ENCODE measurements around the gene FAM149B1.

Gene FAM149B1

DNA sequence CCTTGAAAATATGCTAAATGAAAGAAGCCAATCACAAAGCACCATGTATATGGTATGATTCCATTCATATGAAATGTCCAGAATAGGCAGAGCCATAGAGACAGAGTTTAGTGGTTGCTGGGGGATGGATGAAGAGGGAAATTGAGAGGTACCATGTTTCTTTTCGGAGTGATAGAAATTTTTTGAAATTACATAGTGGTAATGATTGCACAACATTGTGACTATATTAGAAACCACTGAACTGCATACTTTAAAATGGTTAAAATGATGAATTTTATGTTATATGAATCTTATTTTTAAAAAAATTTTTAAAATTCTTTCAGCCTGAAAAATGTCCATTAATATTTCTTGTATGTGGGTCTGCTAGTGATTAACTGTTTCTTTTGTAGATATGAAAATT lies 53.1 kb downstream of the FAM149B1 start:
- Mint-ChIP-seq H3K36me3 (ENCODE audit: insufficient read depth) (peaks cover 7% of the 10 kb centered on the region), H3K4me3 (no peak overlapping the region), H3K4me1 (no peaks in the 10 kb centered on the region), H3K27ac (ENCODE audit: low read depth) (no peak overlapping the region), H3K9me3 (no peaks in the 10 kb centered on the region), H3K27me3 (no peaks in the 10 kb centered on the region)
- DNase-seq (ENCODE audit: low spot score in 2 of 2) (no peak), ATAC-seq (replicated peaks; ENCODE audit: extremely low read depth, poor library complexity, severe bottlenecking) (no peak)

DNA sequence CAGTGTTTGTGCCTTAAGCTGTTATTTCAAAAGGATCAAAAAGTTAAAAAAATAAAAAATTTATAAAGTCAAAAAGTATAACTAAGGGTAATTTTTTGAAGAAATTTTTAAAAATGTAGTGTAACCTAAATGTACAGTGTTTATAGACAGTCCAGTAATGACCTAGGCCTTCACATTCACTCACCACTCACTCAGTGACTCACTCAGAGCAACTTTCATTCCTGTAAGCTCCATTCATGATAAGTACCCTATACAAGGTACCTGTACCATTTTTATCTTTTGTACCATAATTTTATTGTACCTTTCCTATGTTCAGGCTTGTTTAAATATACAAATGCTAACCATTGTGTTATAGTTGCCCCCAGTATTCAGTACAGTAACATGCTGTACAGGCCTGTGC lies 57.6 kb downstream of the FAM149B1 start:
- ATAC-seq (replicated peaks; ENCODE audit: extremely low read depth, poor library complexity, severe bottlenecking) = no peak
- no peaks in the 10 kb centered on the region for H3K27me3 Mint-ChIP-seq
- H3K4me1 Mint-ChIP-seq = no peaks in the 10 kb centered on the region
- H3K4me3 Mint-ChIP-seq = no peak overlapping the region
- peaks cover 2% of the 10 kb centered on the region for H3K36me3 Mint-ChIP-seq (ENCODE audit: insufficient read depth)
- no peak for DNase-seq (ENCODE audit: low spot score in 2 of 2)
- no peaks in the 10 kb centered on the region for H3K9me3 Mint-ChIP-seq
- no peak overlapping the region for H3K27ac Mint-ChIP-seq (ENCODE audit: low read depth)

DNA sequence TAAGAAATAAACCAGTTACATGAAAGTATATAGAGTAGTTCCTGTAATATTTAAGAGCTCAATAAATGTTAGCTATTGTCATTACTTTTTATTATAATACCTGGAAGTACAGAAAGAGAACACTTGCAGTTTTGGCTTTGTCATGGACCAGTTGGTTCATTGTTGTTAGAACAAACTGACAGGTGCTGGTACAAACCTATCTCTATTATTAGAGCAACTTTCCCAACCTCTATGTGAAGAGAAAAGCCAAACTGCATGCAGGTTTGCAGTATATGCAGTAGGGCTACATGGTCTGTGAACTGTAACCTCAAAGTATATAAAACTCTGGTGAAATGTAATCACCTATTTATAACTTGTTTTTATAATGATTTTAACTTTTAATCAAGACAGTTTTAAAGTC lies 58.7 kb downstream of the FAM149B1 start:
- H3K27me3 Mint-ChIP-seq = no peaks in the 10 kb centered on the region
- ATAC-seq (replicated peaks; ENCODE audit: extremely low read depth, poor library complexity, severe bottlenecking) (no peak), DNase-seq (ENCODE audit: low spot score in 2 of 2) (no peak)
- H3K36me3 Mint-ChIP-seq (ENCODE audit: insufficient read depth) = peaks cover 2% of the 10 kb centered on the region
- no peaks in the 10 kb centered on the region for H3K9me3 Mint-ChIP-seq
- H3K4me3 Mint-ChIP-seq = no peak overlapping the region
- no peak overlapping the region for H3K27ac Mint-ChIP-seq (ENCODE audit: low read depth)
- no peaks in the 10 kb centered on the region for H3K4me1 Mint-ChIP-seq

DNA sequence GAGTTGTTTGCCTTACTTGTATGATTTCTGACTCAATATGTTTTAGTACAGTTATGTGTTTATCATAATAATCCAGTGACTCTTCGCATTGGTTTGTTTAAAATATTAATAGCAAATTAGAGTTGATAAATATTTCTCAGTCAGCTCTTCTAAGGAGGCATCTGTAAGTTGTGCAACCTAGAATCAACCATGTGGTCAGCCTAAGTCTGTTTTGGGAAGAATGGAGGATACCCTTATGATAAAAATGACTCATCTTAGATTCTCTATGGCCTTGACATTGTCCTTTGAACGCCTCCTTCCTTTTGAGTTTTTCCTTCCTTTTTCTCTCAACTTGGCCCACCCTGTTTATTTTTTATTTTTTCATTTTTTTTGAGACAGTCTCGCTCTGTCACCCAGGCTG lies 60.3 kb downstream of the FAM149B1 start:
- no peak for ATAC-seq (replicated peaks; ENCODE audit: extremely low read depth, poor library complexity, severe bottlenecking)
- no peak for DNase-seq (ENCODE audit: low spot score in 2 of 2)
- H3K4me1 Mint-ChIP-seq = no peaks in the 10 kb centered on the region
- no peaks in the 10 kb centered on the region for H3K9me3 Mint-ChIP-seq
- no peaks in the 10 kb centered on the region for H3K27me3 Mint-ChIP-seq
- H3K36me3 Mint-ChIP-seq (ENCODE audit: insufficient read depth) = peaks cover 5% of the 10 kb centered on the region
- no peak overlapping the region for H3K27ac Mint-ChIP-seq (ENCODE audit: low read depth)
- H3K4me3 Mint-ChIP-seq = no peak overlapping the region

DNA sequence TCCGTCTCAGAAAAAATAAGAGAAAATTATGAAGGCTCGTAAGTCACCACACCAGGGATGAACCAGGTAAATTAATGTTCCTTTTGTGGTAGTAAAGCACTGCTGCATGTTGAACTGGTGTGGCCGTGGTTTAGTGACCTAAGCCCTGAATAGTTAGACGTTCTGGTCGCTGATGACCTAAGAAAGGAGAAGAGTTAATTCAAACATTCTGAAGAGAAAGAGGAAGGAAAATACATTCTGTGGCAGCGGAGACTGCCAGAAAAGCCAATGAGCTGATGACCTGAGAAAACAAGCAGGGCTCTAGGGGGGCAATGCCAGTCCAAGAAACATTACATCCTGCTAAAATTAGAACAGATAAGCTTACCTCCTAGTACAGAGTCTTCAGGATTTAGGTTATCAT lies 61.6 kb downstream of the FAM149B1 start:
- peaks cover 7% of the 10 kb centered on the region for H3K36me3 Mint-ChIP-seq (ENCODE audit: insufficient read depth)
- H3K4me3 Mint-ChIP-seq = no peak overlapping the region
- H3K4me1 Mint-ChIP-seq = no peaks in the 10 kb centered on the region
- DNase-seq (ENCODE audit: low spot score in 2 of 2) (no peak), ATAC-seq (replicated peaks; ENCODE audit: extremely low read depth, poor library complexity, severe bottlenecking) (no peak)
- H3K27ac Mint-ChIP-seq (ENCODE audit: low read depth) = peak overlapping the region; percentile 14
- H3K9me3 Mint-ChIP-seq = no peaks in the 10 kb centered on the region
- no peaks in the 10 kb centered on the region for H3K27me3 Mint-ChIP-seq

DNA sequence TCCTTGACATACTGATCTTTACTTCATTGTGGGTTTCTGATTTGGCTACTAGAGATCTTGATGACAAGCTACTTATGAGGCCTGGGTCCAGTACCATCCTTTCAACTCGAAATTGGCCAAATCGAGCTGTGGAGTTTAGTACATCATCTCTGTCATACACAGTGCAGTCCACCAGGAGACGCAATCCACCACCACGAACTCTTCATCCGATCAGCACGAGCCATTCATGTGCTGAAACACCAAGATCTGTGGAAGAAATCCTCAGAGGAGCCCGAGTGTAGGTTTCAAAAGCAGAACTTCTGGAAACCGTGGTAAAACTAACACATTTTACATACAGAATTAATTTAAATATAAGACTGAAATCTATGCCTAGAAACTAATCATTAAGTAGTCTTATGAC lies 65.0 kb downstream of the FAM149B1 start:
- no peak overlapping the region for H3K27ac Mint-ChIP-seq (ENCODE audit: low read depth)
- H3K27me3 Mint-ChIP-seq = no peaks in the 10 kb centered on the region
- DNase-seq (ENCODE audit: low spot score in 2 of 2) = no peak
- H3K9me3 Mint-ChIP-seq = no peaks in the 10 kb centered on the region
- H3K4me3 Mint-ChIP-seq = no peak overlapping the region
- H3K4me1 Mint-ChIP-seq = no peaks in the 10 kb centered on the region
- ATAC-seq (replicated peaks; ENCODE audit: extremely low read depth, poor library complexity, severe bottlenecking) = no peak
- H3K36me3 Mint-ChIP-seq (ENCODE audit: insufficient read depth) = peaks cover 17% of the 10 kb centered on the region

DNA sequence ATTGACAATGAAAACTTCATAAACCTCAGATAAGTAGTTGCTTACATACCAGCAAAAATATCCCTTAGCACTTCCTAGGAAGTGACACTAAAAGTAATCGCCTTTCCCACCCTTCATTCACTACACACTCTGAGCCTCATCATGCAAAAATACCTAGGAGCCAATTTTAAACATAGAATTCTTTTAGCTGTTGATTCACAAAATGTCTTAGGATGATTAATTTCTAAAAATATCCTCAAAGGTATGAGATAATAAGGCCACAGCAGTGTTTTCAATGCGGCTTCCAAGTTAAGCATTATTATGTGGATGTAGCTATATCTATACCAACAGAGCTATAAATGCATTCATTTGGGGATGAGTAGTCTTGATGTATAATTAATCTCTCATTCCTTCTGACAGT lies 66.0 kb downstream of the FAM149B1 start:
- no peak overlapping the region for H3K27ac Mint-ChIP-seq (ENCODE audit: low read depth)
- no peaks in the 10 kb centered on the region for H3K9me3 Mint-ChIP-seq
- H3K4me1 Mint-ChIP-seq = no peaks in the 10 kb centered on the region
- DNase-seq (ENCODE audit: low spot score in 2 of 2) = no peak
- ATAC-seq (replicated peaks; ENCODE audit: extremely low read depth, poor library complexity, severe bottlenecking) = no peak
- no peak overlapping the region for H3K4me3 Mint-ChIP-seq
- H3K36me3 Mint-ChIP-seq (ENCODE audit: insufficient read depth) = peaks cover 17% of the 10 kb centered on the region
- H3K27me3 Mint-ChIP-seq = no peaks in the 10 kb centered on the region

DNA sequence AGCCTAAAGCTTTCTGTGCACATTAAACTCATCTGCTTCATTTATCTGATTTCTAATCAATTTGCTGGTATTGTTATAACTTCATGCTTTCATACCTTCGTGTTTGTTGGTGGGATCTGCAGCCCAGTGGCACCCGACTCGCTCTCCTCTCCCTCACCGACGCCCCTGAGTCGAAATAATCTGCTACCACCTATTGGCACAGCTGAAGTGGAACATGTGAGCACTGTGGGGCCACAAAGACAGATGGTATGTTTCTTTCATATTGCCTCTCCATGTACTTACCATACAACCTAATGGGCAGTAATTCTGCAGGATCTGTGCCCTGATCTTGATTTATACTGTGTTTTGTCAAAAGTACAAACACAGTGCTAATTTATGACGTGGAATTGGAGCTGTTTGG lies 66.8 kb downstream of the FAM149B1 start:
- no peak for DNase-seq (ENCODE audit: low spot score in 2 of 2)
- Mint-ChIP-seq H3K36me3 (ENCODE audit: insufficient read depth) (peaks cover 17% of the 10 kb centered on the region), H3K4me3 (no peak overlapping the region)

DNA sequence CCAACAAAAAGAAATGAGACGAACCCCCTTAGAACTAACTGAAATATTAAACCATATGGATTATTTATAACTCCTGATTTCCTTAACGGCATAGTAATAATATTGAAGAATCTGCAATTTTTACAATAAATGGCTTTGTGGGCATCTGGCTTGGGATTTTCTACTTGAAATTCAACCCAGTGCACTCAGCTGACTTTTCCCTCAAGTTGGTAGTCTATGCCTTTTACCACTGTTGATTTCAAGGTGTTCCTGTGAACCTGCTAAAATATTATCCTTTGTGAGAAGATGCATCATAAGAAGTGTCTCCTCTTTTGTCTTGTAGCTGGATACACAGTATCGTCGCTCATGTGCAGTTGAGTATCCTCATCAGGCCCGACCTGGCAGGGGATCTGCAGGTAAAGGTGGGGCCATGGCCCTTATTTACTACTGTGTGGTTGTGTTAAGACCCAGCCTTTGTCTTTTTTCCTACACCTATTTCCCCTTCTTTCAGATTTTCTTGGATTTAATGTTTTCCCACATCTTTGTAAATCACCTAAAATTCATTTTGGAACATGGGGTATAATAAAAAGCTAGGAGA lies 71.2 kb downstream of the FAM149B1 start:
- DNase-seq (ENCODE audit: low spot score in 2 of 2) (no peak), ATAC-seq (replicated peaks; ENCODE audit: extremely low read depth, poor library complexity, severe bottlenecking) (no peak)
- H3K27me3 Mint-ChIP-seq = no peaks in the 10 kb centered on the region
- no peaks in the 10 kb centered on the region for H3K4me1 Mint-ChIP-seq
- H3K4me3 Mint-ChIP-seq = no peak overlapping the region
- H3K27ac Mint-ChIP-seq (ENCODE audit: low read depth) = no peak overlapping the region
- no peaks in the 10 kb centered on the region for H3K9me3 Mint-ChIP-seq
- peaks cover 30% of the 10 kb centered on the region for H3K36me3 Mint-ChIP-seq (ENCODE audit: insufficient read depth)

More for the DNA sequence above, 66.8 kb downstream of the FAM149B1 start:
- Mint-ChIP-seq H3K9me3 (no peaks in the 10 kb centered on the region), H3K27ac (ENCODE audit: low read depth) (no peak overlapping the region), H3K27me3 (no peaks in the 10 kb centered on the region), H3K4me1 (no peaks in the 10 kb centered on the region)
- ATAC-seq (replicated peaks; ENCODE audit: extremely low read depth, poor library complexity, severe bottlenecking) = no peak

DNA sequence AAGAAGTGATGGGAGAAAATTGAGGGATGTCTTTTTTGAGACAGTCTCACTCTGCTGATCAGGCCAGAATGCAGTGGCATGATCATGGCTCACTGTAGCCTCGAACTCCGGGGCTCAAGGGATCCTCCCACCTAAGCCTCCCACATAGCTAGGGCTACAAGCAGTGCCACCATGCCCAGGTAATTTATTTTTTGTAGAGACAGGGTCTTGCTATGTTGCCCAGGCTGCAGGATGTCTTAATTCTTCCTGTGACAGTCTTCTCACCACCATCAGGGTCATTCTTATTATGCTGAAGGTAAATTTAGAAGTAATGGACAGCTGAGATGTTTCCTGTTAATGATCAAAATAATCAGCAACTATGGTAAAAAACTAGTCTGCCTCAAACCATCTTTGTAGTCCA lies 72.0 kb downstream of the FAM149B1 start:
- H3K27me3 Mint-ChIP-seq = no peaks in the 10 kb centered on the region
- H3K4me3 Mint-ChIP-seq = no peak overlapping the region
- H3K27ac Mint-ChIP-seq (ENCODE audit: low read depth) = no peak overlapping the region
- ATAC-seq (replicated peaks; ENCODE audit: extremely low read depth, poor library complexity, severe bottlenecking) = no peak
- peaks cover 6% of the 10 kb centered on the region for H3K4me1 Mint-ChIP-seq
- peaks cover 37% of the 10 kb centered on the region for H3K36me3 Mint-ChIP-seq (ENCODE audit: insufficient read depth)
- DNase-seq (ENCODE audit: low spot score in 2 of 2) = no peak
- no peaks in the 10 kb centered on the region for H3K9me3 Mint-ChIP-seq

DNA sequence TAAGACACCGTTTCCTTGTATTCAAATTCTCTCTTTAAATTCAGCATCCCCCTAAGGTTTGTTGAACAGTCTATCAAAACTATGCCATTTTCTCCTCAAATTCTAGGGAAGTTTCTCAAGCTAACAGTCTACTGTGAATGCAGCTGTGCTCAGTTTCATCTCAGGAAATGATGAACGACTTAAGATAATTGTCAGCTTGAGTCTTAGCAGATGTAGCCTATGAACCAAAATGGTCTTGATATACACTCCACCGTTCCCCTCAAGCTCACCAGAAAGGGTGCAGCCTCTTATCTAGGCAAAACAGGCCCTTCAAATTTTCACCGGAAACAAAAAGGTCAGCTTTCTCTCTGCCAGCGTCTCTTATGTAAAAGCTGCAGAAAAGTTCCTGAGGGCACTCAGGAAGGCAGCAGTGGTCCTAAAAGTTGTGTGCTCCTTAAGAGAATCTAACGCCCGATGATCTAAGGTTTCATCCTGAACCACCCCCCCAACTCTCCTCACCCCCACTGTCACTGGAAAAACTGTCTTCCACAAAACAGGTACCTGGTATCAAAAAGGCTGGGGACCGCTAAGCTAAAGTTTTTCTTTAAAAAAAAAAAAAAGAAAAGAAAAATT lies 77.1 kb downstream of the FAM149B1 start:
- DNase-seq (ENCODE audit: low spot score in 2 of 2) (no peak), ATAC-seq (replicated peaks; ENCODE audit: extremely low read depth, poor library complexity, severe bottlenecking) (no peak)
- H3K9me3 Mint-ChIP-seq = no peaks in the 10 kb centered on the region
- H3K36me3 Mint-ChIP-seq (ENCODE audit: insufficient read depth) = peaks cover 47% of the 10 kb centered on the region
- peak overlapping the region; percentile 32 for H3K27ac Mint-ChIP-seq (ENCODE audit: low read depth)
- peak overlapping the region; percentile 91 for H3K4me3 Mint-ChIP-seq
- H3K27me3 Mint-ChIP-seq = no peaks in the 10 kb centered on the region
- H3K4me1 Mint-ChIP-seq = peaks cover 29% of the 10 kb centered on the region

DNA sequence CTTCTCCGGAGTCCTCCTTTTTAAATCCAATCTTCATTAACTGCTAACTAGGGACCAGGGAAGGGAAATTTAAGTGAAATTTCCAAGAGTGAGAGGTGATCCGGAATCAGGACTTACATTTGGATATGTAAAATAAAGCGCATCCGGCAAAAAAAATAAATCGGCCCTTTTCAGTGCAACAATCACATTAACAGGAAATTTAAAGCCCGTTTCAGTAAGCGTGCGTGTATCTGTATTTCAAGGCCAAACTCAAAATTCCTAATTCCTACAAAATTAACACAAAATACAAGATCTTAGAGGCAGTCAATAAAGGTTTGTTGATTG lies 78.4 kb downstream of the FAM149B1 start:
- Mint-ChIP-seq H3K9me3 (no peaks in the 10 kb centered on the region), H3K4me3 (peak overlapping the region; percentile 91), H3K27me3 (no peaks in the 10 kb centered on the region), H3K4me1 (peaks cover 36% of the 10 kb centered on the region), H3K36me3 (ENCODE audit: insufficient read depth) (peaks cover 50% of the 10 kb centered on the region), H3K27ac (ENCODE audit: low read depth) (peak overlapping the region; percentile 85)
- ATAC-seq (replicated peaks; ENCODE audit: extremely low read depth, poor library complexity, severe bottlenecking) (no peak), DNase-seq (ENCODE audit: low spot score in 2 of 2) (no peak)

DNA sequence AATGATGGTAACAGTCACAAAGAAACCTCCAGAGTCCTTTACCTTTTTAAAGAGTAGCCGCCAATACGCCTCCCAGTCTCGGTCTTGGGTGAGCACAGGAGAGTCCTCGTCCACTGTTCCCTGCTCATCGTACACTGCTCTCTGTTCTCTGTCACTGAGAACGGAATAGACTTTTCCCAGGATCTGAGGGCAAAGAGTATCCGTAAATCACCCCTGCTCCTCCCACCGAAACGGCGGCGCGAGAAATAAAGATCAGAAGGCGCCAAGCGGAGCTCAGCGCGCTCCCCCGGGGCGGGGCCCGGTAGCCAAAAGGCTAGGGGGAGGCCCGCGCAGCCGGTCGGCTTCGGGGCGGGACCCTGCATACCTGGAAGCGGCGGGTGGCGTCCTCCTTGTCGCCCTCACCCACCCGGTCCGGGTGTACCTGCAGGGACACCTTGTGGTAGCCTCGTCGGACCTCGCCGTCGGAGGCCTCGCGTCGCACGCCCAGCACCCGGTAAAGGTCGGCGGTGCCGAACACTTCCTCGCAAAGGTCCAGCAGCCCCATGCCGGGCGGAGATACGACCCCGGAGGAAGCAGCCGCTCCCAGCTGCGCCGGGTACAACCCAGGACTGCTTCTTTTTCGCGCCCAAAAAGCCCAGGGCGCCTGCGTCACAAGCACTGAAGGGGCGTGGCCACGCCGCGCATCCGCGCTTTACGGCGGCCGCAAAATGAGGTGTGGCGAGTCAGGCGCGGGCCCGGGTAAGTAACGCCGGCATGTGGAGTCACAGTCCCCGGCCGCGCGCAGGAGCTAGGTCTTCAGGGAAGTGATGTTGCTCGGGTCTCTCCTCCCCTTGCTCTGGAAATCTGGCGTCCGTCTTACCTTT lies 79.0 kb downstream of the FAM149B1 start, which contains the start of gene DNAJC9:
Gene DNAJC9, minus strand, starts transcription at position 610 of the 863 bp plus-strand sequence. Its CDS starts 66 bp downstream, at position 544.
- Mint-ChIP-seq H3K9me3 (no peaks in the 10 kb centered on the region), H3K27me3 (no peaks in the 10 kb centered on the region), H3K36me3 (ENCODE audit: insufficient read depth) (peaks cover 49% of the 10 kb centered on the region), H3K4me3 (peak within 1 kb of the TSS; percentile 91), H3K4me1 (peaks cover 40% of the 10 kb centered on the region), H3K27ac (ENCODE audit: low read depth) (peak within 1 kb of the TSS; percentile 85)
- DNase-seq (ENCODE audit: low spot score in 2 of 2) (peak; percentile 95 to 96), ATAC-seq (replicated peaks; ENCODE audit: extremely low read depth, poor library complexity, severe bottlenecking) (peak; percentile 83)
